DMS114 treated with DMSO at 0.1 percent for 48 hours (cell line): Measurements from ENCODE around the gene TRMT10C.
"Not testable (repeated sequence)": the region's sequence is repeated elsewhere in the genome, so short reads cannot be mapped to it uniquely, and the experiment has no call there.

Experiments
- DNase-seq: peaks from one replicate; lab custom pipeline; 2025; ENCODE audit not compliant: unreplicated experiment; lab: John Stamatoyannopoulos, UW

TRMT10C gene

GRCh38 chr3:101548527-101549105 is 13.1 kb upstream of the TRMT10C start:
- no peak for DNase-seq

GRCh38 chr3:101549473-101549872 is 12.2 kb upstream of the TRMT10C start:
- no peak for DNase-seq

- DNase-seq: not testable (repeated sequence)
Observed at GRCh38 chr3:101551359-101552081, 10.1 kb upstream of the TRMT10C start.

GRCh38 chr3:101553381-101553780 is 8.3 kb upstream of the TRMT10C start:
- DNase-seq: not testable (repeated sequence)

- no peak for DNase-seq
Observed at GRCh38 chr3:101556064-101556463, 5.6 kb upstream of the TRMT10C start.

GRCh38 chr3:101567528-101568317 is 6.1 kb downstream of the TRMT10C start:
- DNase-seq: no peak

- no peak for DNase-seq
Observed at GRCh38 chr3:101571028-101571895, 9.6 kb downstream of the TRMT10C start.

GRCh38 chr3:101573449-101574387 is 12.1 kb downstream of the TRMT10C start, which contains the start of gene PCNP:
Gene PCNP (plus strand): TSS chr3:101574180. CDS start chr3:101574216, 36 bp downstream.
- DNase-seq: peak; percentile 96

- peak; percentile 28 for DNase-seq
Observed at GRCh38 chr3:101574388-101575112, 12.9 kb downstream of the TRMT10C start.

GRCh38 chr3:101577286-101577685 is 15.6 kb downstream of the TRMT10C start:
- no peak for DNase-seq

GRCh38 chr3:101588616-101589015 is 26.9 kb downstream of the TRMT10C start:
- DNase-seq: no peak

- DNase-seq: no peak
Observed at GRCh38 chr3:101591071-101591470, 29.4 kb downstream of the TRMT10C start.

GRCh38 chr3:101602731-101603130 is 41.1 kb downstream of the TRMT10C start:
- DNase-seq: no peak

GRCh38 chr3:101603184-101603583 is 41.5 kb downstream of the TRMT10C start:
- no peak for DNase-seq

GRCh38 chr3:101605398-101605797 is 43.7 kb downstream of the TRMT10C start:
- DNase-seq: not testable (repeated sequence)

GRCh38 chr3:101611023-101611422 is 49.4 kb downstream of the TRMT10C start:
- DNase-seq: no peak

- not testable (repeated sequence) for DNase-seq
Observed at GRCh38 chr3:101613014-101613413, 51.3 kb downstream of the TRMT10C start.

GRCh38 chr3:101615525-101615924 is 53.9 kb downstream of the TRMT10C start:
- DNase-seq: no peak
